ENCODE results near the gene TMOD3. TPM values are rescaled to one million over a fixed set of nuclear protein-coding genes. Genes with fewer than 3 reads are reported as not detected.
"Not testable (repeated sequence)": the region's sequence is repeated elsewhere in the genome, so short reads cannot be mapped to it uniquely, and the experiment has no call there.

The TMOD3 gene
- total RNA-seq, 2 donors from 2014 or later = 9.2 to 11.2 TPM

- Histone ChIP-seq H3K4me1 (peaks cover 25% of the 10 kb centered on the region), H3K9me3 (no peaks in the 10 kb centered on the region), H3K27me3 (no peaks in the 10 kb centered on the region), H3K36me3 (replicated peaks in 1 of 2; ENCODE audit: insufficient read depth in 1 of 2, low read depth in 2 of 2) (no peaks in the 10 kb centered on the region), H3K4me3 (no peak overlapping the region), H3K27ac (no peak overlapping the region)
- intact Hi-C loops (cut with DNase I) = no loop called here
- TF ChIP-seq POLR2A (IDR thresholded peaks at IDR 0.05) = no peak
- no peak for TF ChIP-seq CTCF (IDR thresholded peaks at IDR 0.05)
- 88 to 91% methylated on average over 2 of the region's 2 CpGs for WGBS, 2 donors
- DNase-seq (no peak), ATAC-seq (no peak)
Observed at GRCh38 chr15:51883271-51883837, 53.9 kb downstream of the TMOD3 start.

GRCh38 chr15:51884041-51884440 lies 54.6 kb downstream of the TMOD3 start:
- ATAC-seq (no peak), DNase-seq (no peak)
- TF ChIP-seq CTCF (IDR thresholded peaks at IDR 0.05) (no peak), POLR2A (IDR thresholded peaks at IDR 0.05) (no peak)
- no peaks in the 10 kb centered on the region for H3K36me3 ChIP-seq (replicated peaks in 1 of 2; ENCODE audit: insufficient read depth in 1 of 2, low read depth in 2 of 2)
- H3K27ac ChIP-seq = no peak overlapping the region
- no peaks in the 10 kb centered on the region for H3K9me3 ChIP-seq
- 91 to 96% methylated on average over 1 of the region's 1 CpG for WGBS, 2 donors
- H3K27me3 ChIP-seq = no peaks in the 10 kb centered on the region
- H3K4me1 ChIP-seq = peaks cover 21% of the 10 kb centered on the region
- intact Hi-C loops (cut with DNase I) = no loop called here
- H3K4me3 ChIP-seq = no peak overlapping the region

GRCh38 chr15:51884517-51885236 lies 55.2 kb downstream of the TMOD3 start:
- no peak overlapping the region for H3K4me3 ChIP-seq
- no peak for TF ChIP-seq POLR2A (IDR thresholded peaks at IDR 0.05)
- TF ChIP-seq CTCF (IDR thresholded peaks at IDR 0.05) = no peak
- H3K27ac ChIP-seq = no peak overlapping the region
- H3K27me3 ChIP-seq = no peaks in the 10 kb centered on the region
- no peak for ATAC-seq
- no peaks in the 10 kb centered on the region for H3K36me3 ChIP-seq (replicated peaks in 1 of 2; ENCODE audit: insufficient read depth in 1 of 2, low read depth in 2 of 2)
- no peaks in the 10 kb centered on the region for H3K9me3 ChIP-seq
- DNase-seq = no peak
- H3K4me1 ChIP-seq = peaks cover 15% of the 10 kb centered on the region
- intact Hi-C loops (cut with DNase I) = no loop called here

GRCh38 chr15:51885758-51886157 lies 56.3 kb downstream of the TMOD3 start:
- H3K27ac ChIP-seq; H3K4me1 ChIP-seq; H3K4me3 ChIP-seq; H3K27me3 ChIP-seq; H3K9me3 ChIP-seq; H3K36me3 ChIP-seq (replicated peaks in 1 of 2; ENCODE audit: insufficient read depth in 1 of 2, low read depth in 2 of 2); DNase-seq; intact Hi-C loops (cut with DNase I); ATAC-seq: not testable (repeated sequence)
- WGBS, 2 donors = 95 to 99% methylated on average over 13 to 14 of the region's 32 CpGs

- H3K4me3 ChIP-seq = no peak overlapping the region
- no peaks in the 10 kb centered on the region for H3K27me3 ChIP-seq
- no peak for ATAC-seq
- no peaks in the 10 kb centered on the region for H3K36me3 ChIP-seq (replicated peaks in 1 of 2; ENCODE audit: insufficient read depth in 1 of 2, low read depth in 2 of 2)
- peak overlapping the region in 1 of 4 donors; percentile 12 for H3K27ac ChIP-seq
- 70 to 74% methylated on average over 9 of the region's 9 CpGs for WGBS, 2 donors
- peaks cover 7% of the 10 kb centered on the region for H3K4me1 ChIP-seq
- DNase-seq = no peak
- TF ChIP-seq CTCF (IDR thresholded peaks at IDR 0.05) (no peak), POLR2A (IDR thresholded peaks at IDR 0.05) (no peak)
- no peaks in the 10 kb centered on the region for H3K9me3 ChIP-seq
- intact Hi-C loops (cut with DNase I) = no loop called here
Observed at GRCh38 chr15:51887887-51888592, 58.6 kb downstream of the TMOD3 start.

All from body of pancreas (tissue), 4 donors.